Aorta (tissue), 5 donors: ENCODE results near the gene ADAT3. TPM values are rescaled to one million over a fixed set of nuclear protein-coding genes. Genes with fewer than 3 reads are reported as not detected.

Source experiments
- ATAC-seq: fragments of 200-7000 bp; cut with Tn5 transposase; one replicate; pipeline ENCODE4 v1.9.1; 2022; ENCODE audit warnings: moderate library complexity; ENCODE audit not compliant: low FRiP score
- DNase-seq, 2 donors: peaks; one replicate each; pipeline ENCODE4 v3.0.0-alpha.2; 2020
- H3K27ac ChIP-seq, 2 donors: one replicate each; pipeline ENCODE4 v1.5.1; 2013; ENCODE audit warnings: low read length in 2 of 2, mild to moderate bottlenecking in 2 of 2, moderate library complexity in 2 of 2, control low read depth in 1 of 2, inconsistent platforms in 1 of 2, low read depth in 1 of 2
- H3K27me3 ChIP-seq, 2 donors: one replicate each; pipeline ENCODE4 v1.6.1; 2013; ENCODE audit warnings: control low read depth in 1 of 2, low read length in 1 of 2, mild to moderate bottlenecking in 1 of 2, moderate library complexity in 1 of 2; ENCODE audit not compliant: insufficient read depth in 2 of 2, control insufficient read depth in 1 of 2
- H3K36me3 ChIP-seq, 2 donors: one replicate each; pipeline ENCODE4 v1.6.1; 2013; ENCODE audit warnings: control low read depth in 1 of 2, low read length in 1 of 2, mild to moderate bottlenecking in 1 of 2; ENCODE audit not compliant: insufficient read depth in 2 of 2, control insufficient read depth in 1 of 2
- H3K4me1 ChIP-seq, 2 donors: one replicate each; pipeline ENCODE4 v1.6.1; 2013; ENCODE audit warnings: low read length in 2 of 2, control low read depth in 1 of 2, mild to moderate bottlenecking in 1 of 2, moderate library complexity in 1 of 2; ENCODE audit not compliant: insufficient read depth in 2 of 2, control insufficient read depth in 1 of 2
- H3K4me3 ChIP-seq, 2 donors: one replicate each; pipeline ENCODE4 v1.5.1; 2013; ENCODE audit warnings: low read length in 2 of 2, control low read depth in 1 of 2, mild to moderate bottlenecking in 1 of 2
- H3K9me3 ChIP-seq: one replicate; pipeline ENCODE4 v1.6.1; 2013; ENCODE audit warnings: mild to moderate bottlenecking, low read length; ENCODE audit not compliant: control insufficient read depth
- WGBS, 2 donors: extraction: QIAGEN DNeasy Blood & Tissue Kit; methylation state at CpG; one replicate each; pipeline ENCODE4 v1.1.7; 2013; 5-methylcytosine and 5-hydroxymethylcytosine counted together
- intact Hi-C, 2 donors: fragments of 100-400 bp; cut with DNase I; formaldehyde crosslinking; loops; one replicate each; pipeline versions ENCODE4 v1.14.2 to v1.15.0; 2022
- polyA plus RNA-seq, 2 donors: library from polyadenylated mRNA; stranded (reverse); fragments of 200-250 nt; gene quantifications; one replicate each; pipeline ENCODE4 v1.2.3, GENCODE V29; 2013
- total RNA-seq, 2 donors: library from RNA; stranded (reverse); fragmentation: NEBNext Ultra II Directional; extraction: Animal tissue kit (Norgen Biotek cat#: 25700); gene quantifications; one replicate each; pipeline ENCODE4 v1.2.1, GENCODE V29; 2021
- donor health status: healthy with polysubstance abuse.
- donor health status: Bipolar disorder and iron deficiency.
- donor health status: DM: no; HTN: no; CAD: no.
- donor health status: DM: no; HTN: no; CAD: no.
- donor health status: DM: yes; HTN: yes; CAD: no.

The ADAT3 gene
- total and polyA plus RNA-seq, 4 donors, result 1.5 to 5.6 (median 4.4) TPM

GRCh38 chr19:1905863-1906375, 720 bp downstream of the ADAT3 start:
- no peaks in the 10 kb centered on the region for H3K9me3 ChIP-seq
- 77 to 78% methylated on average over 15 of the region's 15 CpGs for WGBS, 2 donors
- H3K27ac ChIP-seq, result no peak overlapping the region
- DNase-seq (no peak), ATAC-seq (no peak)
- H3K4me1 ChIP-seq, result no peaks in the 10 kb centered on the region
- intact Hi-C loops, result no loop called here
- H3K4me3 ChIP-seq, result peak overlapping the region; percentile 43 to 75
- H3K36me3 ChIP-seq, result no peaks in the 10 kb centered on the region
- no peaks in the 10 kb centered on the region for H3K27me3 ChIP-seq

GRCh38 chr19:1906985-1907562, 1.9 kb downstream of the ADAT3 start:
- Histone ChIP-seq H3K27ac (no peak overlapping the region), H3K4me1 (no peaks in the 10 kb centered on the region), H3K4me3 (no peak overlapping the region), H3K9me3 (no peaks in the 10 kb centered on the region), H3K27me3 (no peaks in the 10 kb centered on the region), H3K36me3 (no peaks in the 10 kb centered on the region)
- ATAC-seq (no peak), DNase-seq (no peak)
- intact Hi-C loops, result no loop called here
- WGBS, 2 donors, result 91 to 97% methylated on average over 10 of the region's 10 CpGs

GRCh38 chr19:1907563-1908363, 2.6 kb downstream of the ADAT3 start:
- Histone ChIP-seq H3K27me3 (no peaks in the 10 kb centered on the region), H3K9me3 (no peaks in the 10 kb centered on the region), H3K4me1 (no peaks in the 10 kb centered on the region), H3K27ac (no peak overlapping the region), H3K36me3 (no peaks in the 10 kb centered on the region), H3K4me3 (no peak overlapping the region)
- WGBS, 2 donors, result 85% methylated on average over 41 to 43 of the region's 43 CpGs
- intact Hi-C loops, result no loop called here
- ATAC-seq (no peak), DNase-seq (no peak)

DNA sequence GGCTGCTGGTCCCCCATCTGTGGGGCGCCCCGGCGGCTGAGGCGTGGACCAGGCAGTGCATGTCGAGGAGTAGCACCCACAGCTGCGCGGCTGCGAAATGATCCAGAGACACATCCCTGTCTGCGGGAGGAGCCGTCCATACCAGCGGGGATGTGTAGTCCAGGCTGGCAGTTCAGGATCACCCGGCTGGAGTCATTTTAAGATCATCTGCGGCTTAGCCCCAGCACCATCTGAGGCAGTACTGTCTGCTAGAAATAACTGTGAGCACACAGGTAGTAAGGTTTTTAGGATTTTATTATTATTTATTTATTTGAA, 3.1 kb downstream of the ADAT3 start:
- Histone ChIP-seq H3K4me1 (no peaks in the 10 kb centered on the region), H3K36me3 (no peaks in the 10 kb centered on the region), H3K27me3 (no peaks in the 10 kb centered on the region), H3K9me3 (no peaks in the 10 kb centered on the region), H3K27ac (no peak overlapping the region), H3K4me3 (no peak overlapping the region)
- DNase-seq, result no peak
- intact Hi-C loops, result no loop called here
- 92 to 93% methylated on average over 13 of the region's 13 CpGs for WGBS, 2 donors
- no peak for ATAC-seq

GRCh38 chr19:1909761-1910080, 4.5 kb downstream of the ADAT3 start:
- Histone ChIP-seq H3K27me3 (no peaks in the 10 kb centered on the region), H3K27ac (no peak overlapping the region), H3K36me3 (no peaks in the 10 kb centered on the region), H3K9me3 (no peaks in the 10 kb centered on the region), H3K4me1 (no peaks in the 10 kb centered on the region), H3K4me3 (no peak overlapping the region)
- intact Hi-C loops, result no loop called here
- DNase-seq (no peak), ATAC-seq (no peak)
- WGBS, 2 donors, result 81 to 89% methylated on average over 8 to 10 of the region's 10 CpGs

DNA sequence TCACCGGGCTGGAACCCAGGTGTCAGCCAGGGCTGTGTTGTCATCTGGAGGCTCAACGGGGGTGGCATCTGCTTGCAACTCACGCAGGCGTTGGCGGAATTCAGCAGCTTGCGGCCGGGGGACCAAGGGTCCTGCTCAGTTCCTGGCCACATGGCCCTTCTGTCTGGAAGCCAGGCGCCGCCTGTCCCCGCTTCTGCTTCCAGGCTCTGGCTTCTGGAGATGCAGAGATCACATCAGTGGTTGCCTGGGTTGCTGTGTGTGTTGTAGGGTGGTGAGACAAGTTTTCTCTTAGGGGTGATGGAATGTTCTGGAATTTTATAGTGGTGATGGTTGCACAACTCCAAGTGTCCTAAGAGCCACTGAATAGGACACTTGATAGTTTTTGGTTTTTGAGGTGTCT, 5.0 kb downstream of the ADAT3 start:
- Histone ChIP-seq H3K27me3 (no peaks in the 10 kb centered on the region), H3K36me3 (no peaks in the 10 kb centered on the region), H3K4me1 (no peaks in the 10 kb centered on the region), H3K4me3 (no peak overlapping the region), H3K27ac (no peak overlapping the region), H3K9me3 (no peaks in the 10 kb centered on the region)
- no peak for DNase-seq
- 94 to 95% methylated on average over 10 of the region's 10 CpGs for WGBS, 2 donors
- no peak for ATAC-seq
- intact Hi-C loops, result no loop called here

GRCh38 chr19:1911098-1911497, 5.9 kb downstream of the ADAT3 start:
- intact Hi-C loops, result no loop called here
- H3K27ac ChIP-seq, result no peak overlapping the region
- no peak overlapping the region for H3K4me3 ChIP-seq
- H3K27me3 ChIP-seq, result no peaks in the 10 kb centered on the region
- no peaks in the 10 kb centered on the region for H3K36me3 ChIP-seq
- H3K4me1 ChIP-seq, result no peaks in the 10 kb centered on the region
- H3K9me3 ChIP-seq, result no peaks in the 10 kb centered on the region
- ATAC-seq (no peak), DNase-seq (no peak)
- WGBS, 2 donors, result 93 to 95% methylated on average over 13 of the region's 13 CpGs

GRCh38 chr19:1911995-1912394, 6.8 kb downstream of the ADAT3 start:
- 95 to 97% methylated on average over 30 to 37 of the region's 37 CpGs for WGBS, 2 donors
- Histone ChIP-seq H3K27me3 (no peaks in the 10 kb centered on the region), H3K4me3 (no peak overlapping the region), H3K4me1 (no peaks in the 10 kb centered on the region), H3K27ac (no peak overlapping the region), H3K9me3 (no peaks in the 10 kb centered on the region), H3K36me3 (no peaks in the 10 kb centered on the region)
- DNase-seq, result no peak
- no peak for ATAC-seq
- intact Hi-C loops, result no loop called here
